Measurements from ENCODE around the gene MYBBP1A.
A peak's percentile ranks its signal among the peaks of the same experiment; 100 is the strongest.

Gene MYBBP1A

GRCh38 chr17:4541328-4542002 is 13.7 kb downstream of the MYBBP1A start:
- Histone ChIP-seq H3K4me3 (ENCODE audit: low read length) (no peak overlapping the region), H3K4me2 (ENCODE audit: low read length) (no peak overlapping the region), H3K27ac (ENCODE audit: low read length) (no peak overlapping the region), H4K20me1 (ENCODE audit: insufficient read depth, low read length) (peaks cover 14% of the 10 kb centered on the region), H3K4me1 (ENCODE audit: low read length) (no peaks in the 10 kb centered on the region), H3K79me2 (ENCODE audit: low read length) (no peaks in the 10 kb centered on the region), H2AFZ (ENCODE audit: low read depth, low read length) (no peak overlapping the region), H3K9ac (ENCODE audit: low read length) (no peak overlapping the region), H3K9me3 (ENCODE audit: insufficient read depth, low read length) (no peaks in the 10 kb centered on the region), H3K36me3 (replicated peaks; ENCODE audit: low read depth, low read length) (peaks cover 4% of the 10 kb centered on the region), H3K27me3 (ENCODE audit: low read depth, low read length) (no peaks in the 10 kb centered on the region)
- TF ChIP-seq EZH2phosphoT487 (IDR thresholded peaks at IDR 0.05; ENCODE audit: low read depth), result no peak
- TF ChIP-seq, protein P1, sequence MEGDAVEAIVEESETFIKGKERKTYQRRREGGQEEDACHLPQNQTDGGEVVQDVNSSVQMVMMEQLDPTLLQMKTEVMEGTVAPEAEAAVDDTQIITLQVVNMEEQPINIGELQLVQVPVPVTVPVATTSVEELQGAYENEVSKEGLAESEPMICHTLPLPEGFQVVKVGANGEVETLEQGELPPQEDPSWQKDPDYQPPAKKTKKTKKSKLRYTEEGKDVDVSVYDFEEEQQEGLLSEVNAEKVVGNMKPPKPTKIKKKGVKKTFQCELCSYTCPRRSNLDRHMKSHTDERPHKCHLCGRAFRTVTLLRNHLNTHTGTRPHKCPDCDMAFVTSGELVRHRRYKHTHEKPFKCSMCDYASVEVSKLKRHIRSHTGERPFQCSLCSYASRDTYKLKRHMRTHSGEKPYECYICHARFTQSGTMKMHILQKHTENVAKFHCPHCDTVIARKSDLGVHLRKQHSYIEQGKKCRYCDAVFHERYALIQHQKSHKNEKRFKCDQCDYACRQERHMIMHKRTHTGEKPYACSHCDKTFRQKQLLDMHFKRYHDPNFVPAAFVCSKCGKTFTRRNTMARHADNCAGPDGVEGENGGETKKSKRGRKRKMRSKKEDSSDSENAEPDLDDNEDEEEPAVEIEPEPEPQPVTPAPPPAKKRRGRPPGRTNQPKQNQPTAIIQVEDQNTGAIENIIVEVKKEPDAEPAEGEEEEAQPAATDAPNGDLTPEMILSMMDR (IDR thresholded peaks at IDR 0.05; ENCODE audit: low read depth, low read length), result peak; percentile 13; the same call in 1 of the 2 replicates

GRCh38 chr17:4540687-4541327 is 14.4 kb downstream of the MYBBP1A start:
- TF ChIP-seq, protein P1 (IDR thresholded peaks at IDR 0.05; ENCODE audit: low read depth, low read length), result no peak
- no peak for TF ChIP-seq EZH2phosphoT487 (IDR thresholded peaks at IDR 0.05; ENCODE audit: low read depth)
- Histone ChIP-seq H3K27me3 (ENCODE audit: low read depth, low read length) (no peaks in the 10 kb centered on the region), H3K9ac (ENCODE audit: low read length) (no peak overlapping the region), H3K36me3 (replicated peaks; ENCODE audit: low read depth, low read length) (peaks cover 4% of the 10 kb centered on the region), H3K9me3 (ENCODE audit: insufficient read depth, low read length) (no peaks in the 10 kb centered on the region), H3K4me3 (ENCODE audit: low read length) (no peak overlapping the region), H2AFZ (ENCODE audit: low read depth, low read length) (no peak overlapping the region), H3K4me2 (ENCODE audit: low read length) (no peak overlapping the region), H3K27ac (ENCODE audit: low read length) (no peak overlapping the region), H3K4me1 (ENCODE audit: low read length) (no peaks in the 10 kb centered on the region), H4K20me1 (ENCODE audit: insufficient read depth, low read length) (peaks cover 14% of the 10 kb centered on the region), H3K79me2 (ENCODE audit: low read length) (no peaks in the 10 kb centered on the region)

GRCh38 chr17:4540224-4540651 is 14.9 kb downstream of the MYBBP1A start:
- Histone ChIP-seq H3K27ac (ENCODE audit: low read length) (no peak overlapping the region), H3K79me2 (ENCODE audit: low read length) (no peaks in the 10 kb centered on the region), H3K4me3 (ENCODE audit: low read length) (no peak overlapping the region), H4K20me1 (ENCODE audit: insufficient read depth, low read length) (peaks cover 14% of the 10 kb centered on the region), H3K4me2 (ENCODE audit: low read length) (no peak overlapping the region), H2AFZ (ENCODE audit: low read depth, low read length) (no peak overlapping the region), H3K9me3 (ENCODE audit: insufficient read depth, low read length) (no peaks in the 10 kb centered on the region), H3K27me3 (ENCODE audit: low read depth, low read length) (no peaks in the 10 kb centered on the region), H3K9ac (ENCODE audit: low read length) (no peak overlapping the region), H3K4me1 (ENCODE audit: low read length) (no peaks in the 10 kb centered on the region), H3K36me3 (replicated peaks; ENCODE audit: low read depth, low read length) (peaks cover 4% of the 10 kb centered on the region)
- no peak for TF ChIP-seq EZH2phosphoT487 (IDR thresholded peaks at IDR 0.05; ENCODE audit: low read depth)
- TF ChIP-seq, protein P1 (IDR thresholded peaks at IDR 0.05; ENCODE audit: low read depth, low read length), result peak; percentile 28

- Histone ChIP-seq H3K9ac (ENCODE audit: low read length) (no peak overlapping the region), H4K20me1 (ENCODE audit: insufficient read depth, low read length) (peaks cover 14% of the 10 kb centered on the region), H3K4me1 (ENCODE audit: low read length) (no peaks in the 10 kb centered on the region), H3K27me3 (ENCODE audit: low read depth, low read length) (no peaks in the 10 kb centered on the region), H3K36me3 (replicated peaks; ENCODE audit: low read depth, low read length) (peaks cover 4% of the 10 kb centered on the region), H2AFZ (ENCODE audit: low read depth, low read length) (no peak overlapping the region), H3K9me3 (ENCODE audit: insufficient read depth, low read length) (no peaks in the 10 kb centered on the region), H3K4me2 (ENCODE audit: low read length) (no peak overlapping the region), H3K27ac (ENCODE audit: low read length) (no peak overlapping the region), H3K79me2 (ENCODE audit: low read length) (no peaks in the 10 kb centered on the region), H3K4me3 (ENCODE audit: low read length) (no peak overlapping the region)
- TF ChIP-seq EZH2phosphoT487 (IDR thresholded peaks at IDR 0.05; ENCODE audit: low read depth), result no peak
- TF ChIP-seq, protein P1 (IDR thresholded peaks at IDR 0.05; ENCODE audit: low read depth, low read length), result no peak
These were observed 15.5 kb downstream of the MYBBP1A start for GRCh38 chr17:4539576-4540223.
